ENCODE measurements around the gene BMX. TPM values are rescaled to one million over a fixed set of nuclear protein-coding genes. Genes with fewer than 3 reads are reported as not detected.

Gene BMX
- polyA plus RNA-seq (2011; rRNA removed) (not detected in 2 replicates), polyA minus RNA-seq (2011; rRNA and poly(A)+ RNA removed) (not detected in 2 replicates)

GRCh38 chrX:15500497-15500966 lies at the start of gene BMX:
Gene BMX, plus strand, starts transcription at chrX:15500807. Its CDS starts 7,547 bp downstream, at chrX:15508354.
- H3K4me3 ChIP-seq (ENCODE audit: low read depth, low read length): no peak within 1 kb of the TSS
- TF ChIP-seq CTCF (IDR thresholded peaks at IDR 0.05; ENCODE audit: low read depth, low read length): no peak
- H3K9me3 ChIP-seq (ENCODE audit: control insufficient read depth, insufficient read depth, low read length): no peaks in the 10 kb centered on the region
- ChIA-PET CTCF (interaction anchor here (0.8 to 1.0 kb wide), 2 partner anchors 32 to 151 kb away, joined by 3 read pairs; no protein-coding TSS in a partner anchor), POLR2A (no interaction called here)
- H3K27ac ChIP-seq (ENCODE audit: low read depth, low read length): no peak within 1 kb of the TSS
- no peaks in the 10 kb centered on the region for H3K27me3 ChIP-seq (ENCODE audit: control insufficient read depth, insufficient read depth, low read length)
- DNase-seq (ENCODE audit: low read depth, low spot score): no peak

GRCh38 chrX:15451913-15452312 lies 48.7 kb upstream of the BMX start:
- ChIA-PET POLR2A (no interaction called here), CTCF (interaction anchor here (0.6 to 2.5 kb wide), 4 partner anchors 13 to 729 kb away, joined by 3 to 8 read pairs (median 8); no protein-coding TSS in a partner anchor)
- TF ChIP-seq CTCF (IDR thresholded peaks at IDR 0.05; ENCODE audit: low read depth, low read length): no peak
- no peak overlapping the region for H3K4me3 ChIP-seq (ENCODE audit: low read depth, low read length)
- no peaks in the 10 kb centered on the region for H3K9me3 ChIP-seq (ENCODE audit: control insufficient read depth, insufficient read depth, low read length)
- no peak overlapping the region for H3K27ac ChIP-seq (ENCODE audit: low read depth, low read length)
- no peak for DNase-seq (ENCODE audit: low read depth, low spot score)
- no peaks in the 10 kb centered on the region for H3K27me3 ChIP-seq (ENCODE audit: control insufficient read depth, insufficient read depth, low read length)

- ChIA-PET POLR2A (no interaction called here), CTCF (interaction anchor here (6.9 kb wide), 1 partner anchor 115 kb away, joined by 206 read pairs; no protein-coding TSS in a partner anchor)
- H3K27ac ChIP-seq (ENCODE audit: low read depth, low read length): no peak overlapping the region
Observed at GRCh38 chrX:15464704-15465103, 35.9 kb upstream of the BMX start.

GRCh38 chrX:15465347-15465746 lies 35.3 kb upstream of the BMX start:
- no peaks in the 10 kb centered on the region for H3K27me3 ChIP-seq (ENCODE audit: control insufficient read depth, insufficient read depth, low read length)
- H3K27ac ChIP-seq (ENCODE audit: low read depth, low read length): no peak overlapping the region
- ChIA-PET CTCF (interaction anchor here (0.5 to 6.9 kb wide), 3 partner anchors 13 to 116 kb away, joined by 8 to 206 read pairs (median 12); no protein-coding TSS in a partner anchor), POLR2A (no interaction called here)
- no peak for DNase-seq (ENCODE audit: low read depth, low spot score)
- H3K4me3 ChIP-seq (ENCODE audit: low read depth, low read length): no peak overlapping the region
- no peaks in the 10 kb centered on the region for H3K9me3 ChIP-seq (ENCODE audit: control insufficient read depth, insufficient read depth, low read length)
- no peak for TF ChIP-seq CTCF (IDR thresholded peaks at IDR 0.05; ENCODE audit: low read depth, low read length)

More at GRCh38 chrX:15464704-15465103, 35.9 kb upstream of the BMX start:
- H3K9me3 ChIP-seq (ENCODE audit: control insufficient read depth, insufficient read depth, low read length): no peaks in the 10 kb centered on the region
- H3K27me3 ChIP-seq (ENCODE audit: control insufficient read depth, insufficient read depth, low read length): no peaks in the 10 kb centered on the region
- no peak for TF ChIP-seq CTCF (IDR thresholded peaks at IDR 0.05; ENCODE audit: low read depth, low read length)
- no peak for DNase-seq (ENCODE audit: low read depth, low spot score)
- H3K4me3 ChIP-seq (ENCODE audit: low read depth, low read length): no peak overlapping the region

GRCh38 chrX:15465896-15466651 lies 34.5 kb upstream of the BMX start:
- POLR2A ChIA-PET: interaction anchor here (0.6 kb wide), 1 partner anchor 60 kb away, joined by 4 read pairs; no protein-coding TSS in a partner anchor
- Histone ChIP-seq H3K4me3 (ENCODE audit: low read depth, low read length) (no peak overlapping the region), H3K27ac (ENCODE audit: low read depth, low read length) (no peak overlapping the region), H3K27me3 (ENCODE audit: control insufficient read depth, insufficient read depth, low read length) (no peaks in the 10 kb centered on the region), H3K9me3 (ENCODE audit: control insufficient read depth, insufficient read depth, low read length) (no peaks in the 10 kb centered on the region)
- CTCF ChIA-PET: interaction anchor here (1.0 to 6.9 kb wide), 3 partner anchors 84 to 123 kb away, joined by 3 to 206 read pairs (median 12); no protein-coding TSS in a partner anchor
- DNase-seq (ENCODE audit: low read depth, low spot score): no peak
- TF ChIP-seq CTCF (IDR thresholded peaks at IDR 0.05; ENCODE audit: low read depth, low read length): no peak

Measured in AG04450 (cell line).